ENCODE data around the gene PKMYT1. TPM values are rescaled to one million over a fixed set of nuclear protein-coding genes. Genes with fewer than 3 reads are reported as not detected.
"Not testable (repeated sequence)": the region's sequence is repeated elsewhere in the genome, so short reads cannot be mapped to it uniquely, and the experiment has no call there.

Gene PKMYT1
- total RNA-seq, 2 experiments from 2014 or later = 0.47 to 0.60 TPM

DNA sequence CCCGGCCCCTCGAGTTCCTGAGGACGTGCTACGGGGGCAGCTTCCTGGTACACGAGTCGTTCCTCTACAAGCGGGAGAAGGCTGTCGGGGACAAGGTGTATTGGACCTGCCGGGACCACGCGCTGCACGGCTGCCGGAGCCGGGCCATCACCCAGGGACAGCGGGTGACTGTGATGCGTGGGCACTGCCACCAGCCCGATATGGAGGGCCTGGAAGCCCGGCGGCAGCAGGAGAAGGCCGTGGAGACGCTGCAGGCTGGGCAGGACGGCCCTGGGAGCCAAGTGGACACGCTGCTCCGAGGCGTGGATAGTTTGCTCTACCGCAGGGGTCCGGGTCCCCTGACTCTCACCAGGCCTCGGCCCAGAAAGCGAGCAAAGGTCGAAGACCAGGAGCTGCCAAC is 47.1 kb downstream of the PKMYT1 start:
- Mint-ChIP-seq H3K27me3 (no peaks in the 10 kb centered on the region), H3K27ac (no peak overlapping the region), H3K9me3 (no peaks in the 10 kb centered on the region), H3K36me3 (ENCODE audit: low read depth) (peaks cover 26% of the 10 kb centered on the region), H3K4me1 (ENCODE audit: low read depth) (no peaks in the 10 kb centered on the region), H3K4me3 (no peak overlapping the region)
- no peak overlapping the region for H3K4me3 ChIP-seq (ENCODE audit: low read length)
- H3K27ac ChIP-seq (ENCODE audit: low read depth in 1 of 2, low read length in 2 of 2) = no peak overlapping the region
- POLR2A ChIA-PET = no interaction called here
- no peaks in the 10 kb centered on the region for H3K27me3 ChIP-seq (ENCODE audit: control insufficient read depth in 1 of 2, insufficient read depth in 2 of 2, low read length in 2 of 2)
- CTCF ChIA-PET = no interaction called here
- ATAC-seq (ENCODE audit: poor library complexity) (no peak), DNase-seq (peak in 1 of 14 experiments; percentile 22)
- intact Hi-C loops (cut with DNase I, micrococcal nuclease) = no loop called here
- H3K4me1 ChIP-seq (ENCODE audit: insufficient read depth, low read length) = no peaks in the 10 kb centered on the region
- peaks cover 66% of the 10 kb centered on the region for H3K36me3 ChIP-seq (ENCODE audit: insufficient read depth, low read length)
- TF ChIP-seq, protein P1, sequence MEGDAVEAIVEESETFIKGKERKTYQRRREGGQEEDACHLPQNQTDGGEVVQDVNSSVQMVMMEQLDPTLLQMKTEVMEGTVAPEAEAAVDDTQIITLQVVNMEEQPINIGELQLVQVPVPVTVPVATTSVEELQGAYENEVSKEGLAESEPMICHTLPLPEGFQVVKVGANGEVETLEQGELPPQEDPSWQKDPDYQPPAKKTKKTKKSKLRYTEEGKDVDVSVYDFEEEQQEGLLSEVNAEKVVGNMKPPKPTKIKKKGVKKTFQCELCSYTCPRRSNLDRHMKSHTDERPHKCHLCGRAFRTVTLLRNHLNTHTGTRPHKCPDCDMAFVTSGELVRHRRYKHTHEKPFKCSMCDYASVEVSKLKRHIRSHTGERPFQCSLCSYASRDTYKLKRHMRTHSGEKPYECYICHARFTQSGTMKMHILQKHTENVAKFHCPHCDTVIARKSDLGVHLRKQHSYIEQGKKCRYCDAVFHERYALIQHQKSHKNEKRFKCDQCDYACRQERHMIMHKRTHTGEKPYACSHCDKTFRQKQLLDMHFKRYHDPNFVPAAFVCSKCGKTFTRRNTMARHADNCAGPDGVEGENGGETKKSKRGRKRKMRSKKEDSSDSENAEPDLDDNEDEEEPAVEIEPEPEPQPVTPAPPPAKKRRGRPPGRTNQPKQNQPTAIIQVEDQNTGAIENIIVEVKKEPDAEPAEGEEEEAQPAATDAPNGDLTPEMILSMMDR (IDR thresholded peaks at IDR 0.05) = no peak
- no peaks in the 10 kb centered on the region for H3K9me3 ChIP-seq (ENCODE audit: control insufficient read depth in 1 of 2, insufficient read depth in 1 of 2, low read length in 2 of 2)

DNA sequence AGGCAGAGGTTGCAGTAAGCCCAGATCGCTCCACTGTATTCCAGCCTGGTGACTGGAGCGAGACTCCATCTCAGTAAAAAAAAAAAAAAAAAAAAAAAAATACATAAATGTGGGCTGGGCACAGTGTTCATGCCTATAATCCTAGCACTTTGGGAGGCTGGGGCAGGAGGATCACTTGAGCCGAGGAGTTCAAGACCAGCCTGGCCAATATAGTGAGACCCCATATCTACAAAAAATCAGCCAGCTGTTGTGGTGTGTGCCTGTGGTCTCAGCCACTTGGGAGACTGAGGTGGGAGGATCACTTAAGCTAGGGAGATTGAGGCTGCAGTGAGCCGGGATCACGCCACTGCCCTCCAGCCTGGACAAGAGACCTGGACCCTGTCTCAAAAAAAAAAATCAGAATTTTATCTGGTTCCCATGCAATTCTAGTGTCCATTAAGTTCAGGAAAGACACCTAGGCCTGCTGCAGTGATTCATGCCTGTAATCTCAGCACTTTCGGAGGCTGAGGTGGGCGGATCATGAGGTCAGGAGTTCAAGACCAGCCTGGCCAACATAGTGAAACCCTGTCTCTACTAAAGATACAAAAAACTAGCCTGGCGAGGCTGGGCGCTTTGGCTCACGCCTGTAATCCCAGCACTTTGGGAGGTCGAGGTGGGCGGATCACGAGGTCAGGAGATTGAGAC is 48.9 kb downstream of the PKMYT1 start:
- H3K4me3 Mint-ChIP-seq; ATAC-seq (ENCODE audit: poor library complexity); H3K27ac Mint-ChIP-seq; DNase-seq; H3K27me3 ChIP-seq (ENCODE audit: control insufficient read depth in 1 of 2, insufficient read depth in 2 of 2, low read length in 2 of 2); H3K4me3 ChIP-seq (ENCODE audit: low read length); H3K27me3 Mint-ChIP-seq; POLR2A ChIA-PET; H3K27ac ChIP-seq (ENCODE audit: low read depth in 1 of 2, low read length in 2 of 2); CTCF ChIA-PET; H3K9me3 Mint-ChIP-seq; intact Hi-C loops (cut with DNase I, micrococcal nuclease); H3K9me3 ChIP-seq (ENCODE audit: control insufficient read depth in 1 of 2, insufficient read depth in 1 of 2, low read length in 2 of 2): not testable (repeated sequence)
- Mint-ChIP-seq H3K36me3 (ENCODE audit: low read depth) (peaks cover 37% of the 10 kb centered on the region), H3K4me1 (ENCODE audit: low read depth) (peaks cover 13% of the 10 kb centered on the region)
- H3K4me1 ChIP-seq (ENCODE audit: insufficient read depth, low read length) = peaks cover 12% of the 10 kb centered on the region
- peaks cover 50% of the 10 kb centered on the region for H3K36me3 ChIP-seq (ENCODE audit: insufficient read depth, low read length)

DNA sequence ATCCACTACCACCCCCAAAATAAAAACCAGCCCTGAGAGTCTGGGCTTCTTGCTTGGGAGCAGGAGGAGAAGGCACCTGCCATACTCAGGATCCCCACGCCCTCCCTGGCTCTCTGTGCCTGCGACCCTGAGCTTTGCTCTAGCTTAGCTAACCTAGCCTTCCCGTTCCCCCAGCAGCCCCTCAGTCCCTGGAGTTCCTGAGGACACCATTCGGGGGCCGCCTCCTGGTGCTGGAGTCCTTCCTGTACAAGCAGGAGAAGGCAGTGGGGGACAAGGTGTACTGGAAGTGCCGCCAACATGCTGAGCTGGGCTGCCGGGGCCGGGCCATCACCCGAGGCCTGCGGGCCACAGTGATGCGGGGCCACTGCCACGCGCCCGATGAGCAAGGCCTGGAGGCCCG is 50.0 kb downstream of the PKMYT1 start:
- peaks cover 12% of the 10 kb centered on the region for H3K4me1 ChIP-seq (ENCODE audit: insufficient read depth, low read length)
- H3K9me3 ChIP-seq (ENCODE audit: control insufficient read depth in 1 of 2, insufficient read depth in 1 of 2, low read length in 2 of 2) = no peaks in the 10 kb centered on the region
- intact Hi-C loops (cut with DNase I, micrococcal nuclease) = no loop called here
- Mint-ChIP-seq H3K9me3 (no peaks in the 10 kb centered on the region), H3K27ac (no peak overlapping the region), H3K4me3 (no peak overlapping the region), H3K36me3 (ENCODE audit: low read depth) (peaks cover 27% of the 10 kb centered on the region), H3K27me3 (no peaks in the 10 kb centered on the region), H3K4me1 (ENCODE audit: low read depth) (peaks cover 13% of the 10 kb centered on the region)
- TF ChIP-seq, protein P1 (IDR thresholded peaks at IDR 0.05) = no peak
- H3K4me3 ChIP-seq (ENCODE audit: low read length) = no peak overlapping the region
- ChIA-PET POLR2A (interaction anchor here (0.5 kb wide), 1 partner anchor 1637 kb away, joined by 3 read pairs; no protein-coding TSS in a partner anchor), CTCF (interaction anchor here (0.6 kb wide), 1 partner anchor 54 kb away, joined by 3 read pairs; no protein-coding TSS in a partner anchor)
- ATAC-seq (ENCODE audit: poor library complexity) = no peak
- H3K27ac ChIP-seq (ENCODE audit: low read depth in 1 of 2, low read length in 2 of 2) = no peak overlapping the region
- no peak for DNase-seq
- no peaks in the 10 kb centered on the region for H3K27me3 ChIP-seq (ENCODE audit: control insufficient read depth in 1 of 2, insufficient read depth in 2 of 2, low read length in 2 of 2)
- peaks cover 42% of the 10 kb centered on the region for H3K36me3 ChIP-seq (ENCODE audit: insufficient read depth, low read length)
